GM19463 (cell line): ENCODE data around the gene TTC1.
"Not testable (repeated sequence)": the region's sequence is repeated elsewhere in the genome, so short reads cannot be mapped to it uniquely, and the experiment has no call there.

Experiments used
- ATAC-seq: cut with Tn5 transposase; IDR thresholded peaks from one replicate; pipeline ENCODE4 v1.9.1; 2021; ENCODE audit warnings: mild to moderate bottlenecking, moderate library complexity; ENCODE audit not compliant: unreplicated experiment

Gene TTC1

DNA sequence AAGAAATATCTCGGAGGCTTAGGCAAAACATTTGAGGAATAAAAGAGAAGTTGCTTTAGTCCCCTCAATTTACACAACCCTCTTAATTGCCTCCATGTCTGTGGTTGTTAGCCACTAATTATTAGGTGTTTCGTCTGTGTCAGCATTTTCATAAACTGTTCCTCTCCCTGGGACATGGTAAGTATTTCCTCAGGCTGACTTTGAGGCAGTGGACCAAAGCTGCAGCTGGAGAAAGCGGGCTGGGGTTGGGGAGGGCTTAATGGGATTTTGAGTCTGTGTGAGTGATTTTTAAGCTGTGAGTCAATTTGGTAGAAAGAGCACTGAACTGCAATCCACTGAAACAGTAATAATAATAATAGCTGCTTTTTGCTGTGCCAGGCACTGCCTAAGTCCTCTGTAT lies 13.0 kb upstream of the TTC1 start:
- ATAC-seq, result no peak

DNA sequence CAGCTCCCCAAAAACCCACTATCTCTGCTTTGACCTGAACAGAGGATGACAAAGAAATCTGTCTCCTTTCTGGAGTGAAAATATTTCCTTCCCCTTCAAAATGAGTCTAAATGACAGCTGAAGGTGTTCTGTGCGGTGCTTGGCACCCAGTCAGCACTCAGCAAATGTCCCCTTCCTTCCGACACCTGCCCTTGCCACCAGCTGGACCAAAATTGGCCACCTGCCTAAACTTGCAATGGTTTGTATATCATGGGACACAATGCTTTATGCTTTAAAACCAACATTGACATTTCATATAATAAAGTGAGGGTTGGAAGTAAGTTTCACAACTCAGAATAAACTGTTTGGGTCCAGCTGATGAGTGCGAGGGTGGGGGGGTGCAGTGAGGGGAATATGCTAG lies 7.5 kb upstream of the TTC1 start:
- no peak for ATAC-seq

DNA sequence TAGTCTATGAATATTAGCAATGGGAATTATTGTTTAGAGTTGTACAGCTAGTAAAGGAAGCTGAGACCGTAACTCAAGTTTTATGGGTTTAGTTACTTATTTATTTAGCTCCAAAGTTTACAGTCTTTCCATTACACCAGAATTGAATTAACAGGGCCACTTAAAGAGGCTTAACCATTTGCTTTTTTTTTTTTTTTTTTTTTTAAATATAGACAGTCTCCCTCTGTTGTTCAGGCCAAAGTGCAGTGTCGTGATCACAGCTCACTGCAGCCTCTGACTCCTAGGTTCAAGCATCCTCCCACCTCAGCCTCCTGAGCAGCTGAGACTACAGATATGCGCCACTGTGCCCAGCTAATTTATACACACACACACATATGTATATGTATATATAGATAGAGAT lies 1.4 kb upstream of the TTC1 start:
- ATAC-seq, result no peak

DNA sequence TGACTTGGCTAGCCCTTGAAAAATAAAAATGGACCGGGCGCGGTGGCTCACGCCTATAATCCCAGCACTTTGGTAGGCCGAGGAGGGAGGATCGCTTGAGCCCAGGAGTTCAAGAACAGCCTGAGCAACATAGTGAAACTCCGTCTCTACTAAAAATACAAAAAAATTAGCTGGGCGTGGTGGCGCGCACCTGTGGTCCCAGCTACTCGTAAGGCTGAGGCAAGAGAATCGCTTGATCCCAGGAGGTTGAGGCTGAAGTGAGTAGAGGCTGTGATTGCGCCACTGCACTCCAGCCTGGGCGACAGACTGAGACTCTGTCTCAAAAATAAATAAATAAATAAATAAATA lies 436 bp upstream of the TTC1 start:
- not testable (repeated sequence) for ATAC-seq

DNA sequence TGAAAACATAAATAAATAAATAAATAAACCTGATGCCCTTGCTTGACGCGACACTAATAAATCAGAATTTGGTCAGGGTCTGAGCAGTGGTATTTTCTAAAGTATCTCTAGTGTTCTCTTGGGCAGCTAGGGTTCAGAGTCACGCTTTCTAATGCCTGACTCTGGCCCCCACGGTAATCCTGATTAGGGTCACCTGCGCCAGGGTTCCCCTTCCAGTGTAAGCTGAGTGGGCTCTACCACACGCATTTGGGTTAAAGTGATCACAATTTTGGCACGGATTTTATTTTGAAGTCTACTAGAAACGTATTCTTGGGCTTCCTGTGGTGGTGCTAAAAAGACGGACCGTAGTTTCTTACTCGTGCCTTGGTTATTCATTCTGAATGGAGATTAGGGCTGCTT lies 651 bp downstream of the TTC1 start:
- ATAC-seq, result no peak

DNA sequence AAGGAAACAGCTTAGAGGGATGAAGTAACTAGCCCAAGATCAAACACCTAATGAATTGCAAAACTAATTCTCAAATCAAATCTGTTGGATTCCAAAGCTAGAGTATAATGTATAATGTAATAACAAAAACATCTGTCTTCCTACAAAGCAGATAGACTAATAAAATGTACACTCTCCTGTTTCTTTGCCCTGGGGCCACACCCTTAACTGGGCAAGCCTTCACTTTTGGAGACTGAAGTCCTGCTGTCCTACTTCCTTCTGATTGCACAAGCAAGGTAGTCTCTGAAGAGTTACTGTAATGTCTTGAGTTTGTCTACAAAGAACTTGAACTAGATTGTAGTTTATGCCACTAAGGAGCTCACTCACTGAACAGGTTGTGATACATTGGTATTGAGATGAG lies 2.5 kb downstream of the TTC1 start:
- no peak for ATAC-seq

DNA sequence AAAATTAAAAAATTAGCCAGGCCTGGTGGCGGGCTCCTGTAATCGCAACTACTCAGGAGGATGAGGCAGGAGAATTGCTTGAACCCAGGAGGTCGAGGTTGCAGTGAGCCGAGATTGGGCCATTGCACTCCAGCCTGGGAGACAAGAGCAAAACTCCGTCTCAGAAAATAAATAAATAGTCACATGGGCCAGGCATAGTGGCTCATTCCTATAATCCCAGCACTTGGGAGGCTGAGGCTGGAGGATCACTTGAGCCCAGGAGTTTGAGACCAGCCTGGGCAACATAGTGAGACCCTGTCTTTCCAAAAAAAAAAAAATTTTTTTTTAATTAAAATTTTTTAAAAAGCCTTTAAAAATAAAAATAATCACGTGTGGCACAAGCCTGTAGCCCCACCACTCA lies 5.3 kb downstream of the TTC1 start:
- not testable (repeated sequence) for ATAC-seq

DNA sequence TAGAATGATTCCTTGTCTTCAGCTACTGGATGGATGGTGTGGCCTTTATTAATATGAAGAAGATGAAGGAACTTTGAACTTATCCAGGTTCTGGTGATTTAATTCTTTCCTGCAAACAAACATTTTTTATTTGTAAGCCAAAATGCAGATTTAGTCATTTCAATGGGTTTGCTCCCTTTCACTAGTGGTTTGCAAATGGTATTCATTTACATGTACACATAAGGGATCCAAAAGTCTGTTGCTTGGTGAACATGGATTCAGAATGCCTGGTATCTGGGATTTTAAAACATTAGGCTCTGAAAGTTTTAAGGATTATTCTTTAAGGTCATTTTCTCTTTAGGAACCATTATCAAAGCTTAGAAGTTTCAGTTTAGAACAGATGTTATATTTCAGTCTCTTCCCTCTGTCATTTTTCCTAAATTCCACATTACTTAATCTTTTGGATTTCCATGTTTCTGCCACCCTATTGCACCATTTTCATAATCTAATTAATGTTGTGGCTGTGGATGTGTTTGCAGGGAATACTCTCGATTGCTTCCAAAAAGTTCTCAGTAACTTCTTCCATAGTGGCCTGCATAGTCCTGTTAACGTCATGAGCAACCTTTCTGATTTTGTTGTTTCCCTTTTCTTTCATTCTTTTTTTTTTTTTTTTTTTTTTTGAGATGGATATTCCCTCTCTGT lies 10.1 kb downstream of the TTC1 start:
- ATAC-seq, result no peak

DNA sequence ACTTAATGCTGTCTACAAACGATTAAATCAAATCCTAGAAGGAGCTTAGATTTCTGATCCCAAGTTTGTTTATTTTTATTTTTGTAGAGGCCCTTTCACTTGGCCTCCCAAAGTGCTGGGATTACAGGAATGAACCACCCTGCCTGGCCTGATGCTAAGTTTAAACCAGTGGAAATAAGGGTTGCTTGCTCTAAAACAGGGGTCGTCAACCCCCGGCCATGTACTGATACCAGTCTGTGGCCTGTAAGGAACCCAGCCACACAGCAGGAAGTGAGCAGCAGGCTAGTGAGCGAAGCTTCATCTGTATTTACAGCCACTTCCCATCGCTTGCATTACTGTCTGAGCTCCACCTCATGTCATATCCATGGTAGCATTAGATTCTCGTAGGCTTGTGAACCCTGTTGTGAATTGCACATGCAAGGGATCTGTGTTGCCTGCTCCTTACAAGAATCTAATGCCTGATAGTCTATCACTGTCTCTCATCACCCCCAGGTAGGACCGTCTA lies 11.4 kb downstream of the TTC1 start:
- ATAC-seq, result no peak

DNA sequence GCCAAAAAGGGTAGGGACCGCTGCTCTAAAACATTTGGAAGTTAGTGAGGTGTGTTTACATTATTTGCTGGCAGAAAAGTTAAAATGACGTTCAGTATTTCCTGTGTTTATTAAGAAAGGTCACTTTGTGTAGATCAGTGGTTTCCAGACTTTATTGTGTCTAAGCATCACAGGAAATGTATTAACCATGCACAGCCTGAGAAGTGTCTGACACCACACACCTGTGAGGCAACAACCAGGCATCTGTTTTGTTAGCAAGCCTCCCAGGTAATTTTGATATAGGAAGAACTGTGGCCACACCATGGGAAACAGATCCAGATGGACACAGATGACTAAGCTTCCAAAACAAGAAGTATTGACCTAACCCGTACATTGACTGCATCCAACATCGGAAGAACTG lies 12.0 kb downstream of the TTC1 start:
- no peak for ATAC-seq

DNA sequence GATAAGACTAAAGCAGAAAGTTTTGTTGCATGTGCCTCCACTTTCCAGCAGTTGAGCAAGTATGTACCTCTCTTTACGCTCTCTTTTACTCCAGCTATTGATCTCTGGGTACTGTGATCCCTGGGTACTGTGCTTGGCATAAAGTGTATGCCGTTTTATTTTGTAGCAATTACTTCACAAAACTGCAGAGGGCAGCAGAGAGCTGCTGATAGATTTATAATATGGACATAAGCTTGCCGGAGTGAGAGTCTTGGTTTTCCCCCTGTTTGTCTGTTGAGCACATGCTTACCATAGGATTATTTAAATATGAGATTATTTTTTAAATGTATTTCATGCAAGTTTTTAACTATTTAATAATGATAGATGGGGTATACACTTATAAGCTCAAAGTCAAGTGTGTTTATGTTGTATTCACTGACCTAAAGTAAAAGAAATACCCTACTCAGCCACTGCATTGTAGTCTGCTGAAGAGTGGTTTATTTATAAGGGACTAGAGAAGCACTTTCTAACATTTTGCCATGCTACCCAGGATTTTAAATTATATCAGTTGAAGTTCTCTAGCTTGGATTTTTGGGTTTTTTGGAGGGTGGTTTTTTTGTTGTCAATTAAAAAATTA lies 13.0 kb downstream of the TTC1 start:
- peak; percentile 98 for ATAC-seq

DNA sequence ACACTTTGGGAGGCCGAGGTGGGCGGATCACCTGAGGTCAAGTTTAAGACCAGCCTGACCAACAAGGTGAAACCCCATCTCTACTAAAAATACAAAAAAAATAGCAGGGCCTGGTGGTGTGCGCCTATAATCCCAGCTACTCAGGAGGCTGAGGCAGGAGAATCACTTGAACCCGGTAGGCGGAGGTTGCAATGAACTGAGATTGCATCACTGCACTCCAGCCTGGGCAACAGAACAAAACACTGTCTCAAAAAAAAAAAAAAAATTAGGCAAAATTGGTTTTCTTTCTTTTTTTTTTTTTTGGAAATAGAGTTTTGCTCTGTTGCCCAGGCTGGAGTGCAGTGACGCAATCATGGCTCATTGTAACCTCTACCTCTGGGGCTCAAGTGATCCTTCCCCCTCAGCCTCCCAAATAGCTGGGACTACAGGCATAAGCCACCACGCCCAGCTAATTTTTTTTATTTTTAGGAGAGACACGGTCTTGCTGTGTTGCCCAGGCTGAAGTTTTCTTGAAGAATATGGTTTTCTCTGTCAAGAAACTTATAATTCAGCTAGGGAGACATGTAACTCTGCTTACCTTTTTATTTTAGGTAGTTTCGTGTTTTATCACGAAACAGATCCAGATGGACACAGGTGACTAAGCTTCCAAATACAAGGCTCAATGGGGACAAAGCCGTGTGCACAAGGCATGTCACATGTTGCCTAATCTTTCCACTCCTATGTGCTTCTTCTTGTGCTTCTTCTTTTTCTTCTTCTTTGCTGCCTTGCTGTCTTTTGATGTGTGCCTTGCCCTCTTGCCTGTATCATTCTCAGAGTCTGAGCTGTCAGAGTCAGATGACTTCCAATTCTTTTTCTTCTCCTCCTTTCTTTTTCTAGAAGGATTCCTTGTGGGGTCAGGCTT lies 14.3 kb downstream of the TTC1 start:
- no peak for ATAC-seq

DNA sequence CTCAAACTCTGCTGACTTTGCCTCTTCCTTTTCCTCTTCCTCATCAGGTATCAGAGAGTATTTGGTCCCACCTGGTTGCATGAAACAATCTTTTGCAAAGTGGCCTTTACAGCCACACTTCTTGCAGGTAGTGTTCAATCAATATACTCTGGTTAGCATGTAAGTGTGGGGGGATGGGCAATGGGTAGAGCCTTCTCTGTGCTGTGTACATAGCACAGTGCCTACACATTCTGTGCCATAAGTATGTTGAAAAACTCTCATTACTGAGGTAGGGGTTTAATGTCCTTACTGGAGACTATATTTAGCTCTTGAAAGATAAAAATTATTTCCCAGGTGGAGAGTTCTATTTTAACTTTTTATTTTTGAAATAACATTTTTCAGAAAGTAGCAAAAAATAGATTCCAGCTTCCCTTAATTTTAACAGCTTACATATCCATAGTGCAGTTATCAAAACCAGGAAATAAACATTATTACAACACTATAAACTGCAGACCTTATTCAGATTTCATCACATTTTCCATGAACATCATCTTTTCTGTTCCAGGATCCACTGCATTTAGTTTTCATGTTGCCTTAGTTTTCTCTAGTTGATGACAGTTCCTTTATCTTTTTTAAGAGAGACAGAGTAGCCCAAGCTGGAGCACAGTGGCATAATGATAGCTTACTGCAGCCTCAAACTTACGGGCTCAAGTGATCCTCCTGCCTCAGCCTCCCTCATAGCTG lies 15.1 kb downstream of the TTC1 start:
- no peak for ATAC-seq

DNA sequence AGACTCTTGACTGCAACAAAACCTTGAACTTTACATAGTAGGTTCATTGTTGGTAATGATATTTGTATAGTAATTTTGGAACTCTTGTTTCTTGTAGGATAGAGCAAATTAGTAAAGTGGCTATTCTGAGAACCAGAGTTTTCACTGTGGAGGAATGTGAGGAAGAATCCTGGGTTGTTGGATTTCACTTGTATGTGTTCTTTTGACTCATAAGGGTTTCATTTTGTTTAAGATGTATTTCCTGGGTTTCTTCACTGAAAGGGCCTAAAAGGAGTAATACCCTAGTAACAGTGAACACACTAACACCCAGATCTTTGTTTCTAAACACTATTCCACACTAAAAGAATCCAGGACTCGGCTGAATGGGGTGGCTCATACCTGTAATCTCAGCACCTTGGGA lies 20.1 kb downstream of the TTC1 start:
- ATAC-seq, result no peak

DNA sequence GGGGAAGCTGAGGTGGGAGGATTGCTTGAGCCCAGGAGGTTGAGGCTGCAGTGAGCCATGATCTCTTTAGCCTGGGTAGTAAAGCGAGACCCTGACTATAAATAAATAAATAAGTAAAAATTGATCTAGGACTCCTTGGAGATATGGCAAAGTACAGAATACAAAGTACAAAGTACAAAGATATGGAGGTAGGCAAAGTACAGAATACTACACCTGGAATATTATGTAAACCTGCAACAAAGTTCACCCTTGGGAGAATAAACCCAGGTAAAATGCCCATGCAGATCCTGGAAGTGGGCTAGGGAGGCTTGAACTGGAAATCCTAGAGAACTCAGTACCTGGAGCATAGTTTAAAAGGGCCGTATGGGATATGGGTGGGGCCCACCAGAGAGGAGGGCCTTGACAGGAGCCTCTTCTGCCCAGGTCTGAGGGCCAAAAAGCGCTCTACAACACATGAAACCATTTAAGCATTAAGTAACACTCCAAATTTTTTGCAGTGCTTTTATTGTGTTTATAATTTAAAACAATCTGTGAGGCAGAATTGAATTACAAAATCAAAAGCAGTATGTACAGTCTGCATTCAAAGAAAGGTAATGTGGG lies 20.7 kb downstream of the TTC1 start:
- ATAC-seq, result no peak

DNA sequence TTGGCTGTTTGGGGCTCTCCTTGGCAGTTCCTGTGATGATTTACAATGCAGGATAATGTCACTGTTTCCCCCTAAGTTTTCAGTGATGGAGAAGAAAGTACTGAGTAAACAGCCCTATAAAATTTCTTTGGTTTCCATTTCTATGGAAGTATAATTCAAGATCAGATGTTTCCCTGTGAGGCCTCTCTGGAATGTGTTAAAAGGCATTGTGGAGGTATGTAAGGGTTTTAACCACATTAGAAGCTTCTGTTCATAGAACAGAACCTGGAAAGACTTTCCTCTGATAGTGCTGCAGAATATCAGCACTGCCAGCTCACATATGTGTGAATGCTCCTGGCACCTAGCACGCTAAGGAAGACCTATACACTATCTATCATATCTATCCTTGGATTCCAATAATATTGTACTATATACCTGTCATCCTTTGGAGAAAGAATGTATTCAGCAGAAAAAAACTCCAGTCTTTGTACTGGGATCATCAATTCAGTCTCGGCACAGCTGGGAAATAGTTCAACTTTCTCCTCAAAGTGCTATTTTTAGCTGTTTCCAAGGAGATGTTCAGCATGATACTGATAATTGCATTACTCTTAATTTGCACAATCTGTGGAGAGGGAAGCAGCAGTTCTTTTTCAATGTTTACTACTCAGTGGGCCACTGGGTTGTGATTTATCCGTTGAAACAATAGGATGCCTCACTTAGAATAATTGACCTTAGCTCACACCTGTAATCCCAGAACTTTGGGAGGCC lies 21.9 kb downstream of the TTC1 start:
- no peak for ATAC-seq

DNA sequence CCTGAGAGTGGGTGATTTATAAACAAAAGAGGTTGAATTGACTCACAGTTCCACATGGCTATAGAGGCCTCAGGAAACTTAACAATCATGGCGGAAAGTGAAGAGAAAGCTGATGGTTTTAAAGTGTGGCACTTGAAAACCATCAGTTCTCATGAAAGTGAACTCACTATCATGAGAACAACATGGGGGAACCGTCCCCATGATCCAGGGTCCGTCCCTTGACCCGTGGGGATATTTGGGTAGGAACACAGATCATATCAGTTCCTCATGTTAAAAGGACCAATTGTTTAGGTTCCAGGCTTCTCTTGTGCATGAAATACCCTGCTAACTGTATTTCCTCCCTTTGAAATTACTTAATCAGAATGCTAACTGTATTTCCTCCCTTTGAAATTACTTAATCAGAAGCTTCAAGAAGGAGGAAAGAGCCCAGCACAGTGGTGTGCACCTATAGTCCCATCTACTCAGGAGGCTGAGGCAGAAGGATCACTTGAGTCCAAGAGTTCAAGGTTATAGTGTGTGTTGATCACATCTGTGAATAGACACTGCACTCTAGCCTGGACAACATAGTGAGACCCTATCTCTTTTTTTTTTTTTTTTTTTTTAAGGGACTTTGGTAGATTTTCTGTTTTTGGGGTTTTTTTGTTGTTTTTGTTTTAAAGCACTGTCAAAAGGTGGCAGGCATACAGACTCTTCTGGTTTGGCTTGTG lies 24.8 kb downstream of the TTC1 start:
- ATAC-seq, result no peak

DNA sequence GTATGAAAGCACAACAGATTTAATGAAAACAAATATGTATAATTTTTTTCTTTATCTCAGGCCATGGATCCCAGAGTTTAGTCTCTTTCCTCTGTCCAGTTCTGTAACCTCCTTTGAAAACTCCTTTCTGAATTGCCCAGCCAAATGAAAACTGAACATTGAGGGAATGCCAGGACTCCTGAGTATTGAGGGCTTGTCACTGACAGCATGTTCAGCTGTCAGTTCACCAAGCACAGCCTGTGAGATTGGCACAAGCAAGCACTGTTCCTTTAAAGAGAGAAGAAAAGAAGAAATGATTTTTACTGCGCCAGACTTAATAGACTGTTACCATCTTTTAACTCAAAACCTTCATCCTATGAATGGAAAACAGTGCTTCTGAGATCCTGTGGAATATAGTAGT lies 27.3 kb downstream of the TTC1 start:
- no peak for ATAC-seq

DNA sequence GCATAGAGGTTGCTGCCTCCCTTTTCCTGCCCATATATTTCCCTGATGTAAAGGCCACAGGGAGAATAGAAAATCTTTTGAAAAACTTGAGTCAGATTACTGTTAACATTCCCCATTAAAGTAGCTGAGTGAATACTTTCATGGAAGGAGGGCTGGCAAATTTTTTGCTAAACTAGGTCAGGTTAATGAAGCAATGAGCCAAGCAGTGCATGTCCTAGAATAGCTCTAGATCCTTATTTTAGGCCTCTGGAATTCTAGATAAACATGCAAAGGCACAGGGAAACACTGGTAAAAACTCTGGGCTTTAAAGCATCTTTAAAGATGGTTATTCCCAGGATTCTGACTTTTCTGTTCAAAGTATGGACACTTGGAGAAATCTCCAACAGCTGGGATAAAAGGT lies 27.9 kb downstream of the TTC1 start:
- ATAC-seq, result no peak
